Gastroesophageal sphincter (tissue), 3 donors: ENCODE data around the gene GSC2.

Source experiments
- EP300 ChIP-seq: sonication (generic); formaldehyde crosslinking; IDR thresholded peaks from one replicate; pipeline ENCODE4 v1.6.1; 2017; ENCODE audit warnings: antibody characterized with exemption, mild to moderate bottlenecking
- POLR2A ChIP-seq, 2 donors: fragments of 450-650 bp; IDR thresholded peaks; one replicate each; pipeline ENCODE4 v1.6.1; 2017; ENCODE audit warnings: antibody characterized with exemption in 2 of 2, mild to moderate bottlenecking in 2 of 2, moderate library complexity in 1 of 2
- POLR2AphosphoS5 ChIP-seq: sonication (generic); formaldehyde crosslinking; IDR thresholded peaks from one replicate; pipeline ENCODE4 v1.6.1; 2017; ENCODE audit warnings: antibody characterized with exemption
- TF ChIP-seq, protein P1 (sequence below), 4 experiments: fragments of 200-600 bp in 2 of 4; fragments of 450-650 bp in 2 of 4; sonication (generic) in 1 of 4; IDR thresholded peaks; one replicate each; pipeline ENCODE4 v1.5.1; 2017 to 2019; ENCODE audit warnings: antibody characterized with exemption in 4 of 4, mild to moderate bottlenecking in 2 of 4, moderate library complexity in 2 of 4

DNA sequence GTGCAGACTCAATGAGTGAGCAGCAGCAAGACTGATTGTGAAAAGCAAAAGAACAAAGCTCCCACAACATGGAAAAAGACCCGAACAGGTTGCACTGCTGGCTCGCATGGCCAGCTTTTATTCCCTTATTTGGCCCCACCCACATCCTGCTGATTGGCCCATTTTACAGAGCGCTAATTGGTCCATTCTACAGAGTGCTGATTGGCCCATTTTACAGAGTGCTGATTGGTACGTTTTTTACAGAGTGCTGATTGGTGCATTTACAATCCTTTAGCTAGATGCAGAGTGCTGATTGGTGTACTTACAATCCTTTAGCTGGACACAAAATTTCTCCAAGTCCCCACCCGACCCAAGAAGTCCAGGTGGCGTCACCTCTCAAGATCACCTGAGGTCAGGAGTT is 43.8 kb upstream of the GSC2 start:
- TF ChIP-seq, protein P1, sequence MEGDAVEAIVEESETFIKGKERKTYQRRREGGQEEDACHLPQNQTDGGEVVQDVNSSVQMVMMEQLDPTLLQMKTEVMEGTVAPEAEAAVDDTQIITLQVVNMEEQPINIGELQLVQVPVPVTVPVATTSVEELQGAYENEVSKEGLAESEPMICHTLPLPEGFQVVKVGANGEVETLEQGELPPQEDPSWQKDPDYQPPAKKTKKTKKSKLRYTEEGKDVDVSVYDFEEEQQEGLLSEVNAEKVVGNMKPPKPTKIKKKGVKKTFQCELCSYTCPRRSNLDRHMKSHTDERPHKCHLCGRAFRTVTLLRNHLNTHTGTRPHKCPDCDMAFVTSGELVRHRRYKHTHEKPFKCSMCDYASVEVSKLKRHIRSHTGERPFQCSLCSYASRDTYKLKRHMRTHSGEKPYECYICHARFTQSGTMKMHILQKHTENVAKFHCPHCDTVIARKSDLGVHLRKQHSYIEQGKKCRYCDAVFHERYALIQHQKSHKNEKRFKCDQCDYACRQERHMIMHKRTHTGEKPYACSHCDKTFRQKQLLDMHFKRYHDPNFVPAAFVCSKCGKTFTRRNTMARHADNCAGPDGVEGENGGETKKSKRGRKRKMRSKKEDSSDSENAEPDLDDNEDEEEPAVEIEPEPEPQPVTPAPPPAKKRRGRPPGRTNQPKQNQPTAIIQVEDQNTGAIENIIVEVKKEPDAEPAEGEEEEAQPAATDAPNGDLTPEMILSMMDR (IDR thresholded peaks at IDR 0.05) = no peak
- no peak for TF ChIP-seq EP300
- TF ChIP-seq POLR2AphosphoS5 = no peak
- no peak for TF ChIP-seq POLR2A (IDR thresholded peaks at IDR 0.05)
